Renal cortical epithelial cell (primary cell): ENCODE measurements around the gene PACSIN1. TPM values are rescaled to one million over a fixed set of nuclear protein-coding genes. Genes with fewer than 3 reads are reported as not detected.

Experiments used
- DNase-seq: peaks from one replicate; pipeline ENCODE4 v3.0.0-alpha.2; 2011; ENCODE audit warnings: low read depth
- total RNA-seq: library from RNA; depleted of rRNA; stranded (reverse); fragments of >200 nt; gene quantifications from 2 replicates; pipeline ENCODE4 v1.2.3, GENCODE V29; 2014

The PACSIN1 gene
- total RNA-seq, 1 donor from 2014 or later: under 0.01 TPM

- no peak for DNase-seq
These were observed 79.0 kb downstream of the PACSIN1 start for GRCh38 chr6:34544776-34545471.

- DNase-seq: peak; percentile 49
These were observed 80.9 kb downstream of the PACSIN1 start for GRCh38 chr6:34546551-34547321.

- peak; percentile 23 for DNase-seq
These were observed 82.1 kb downstream of the PACSIN1 start for GRCh38 chr6:34547701-34548644.

- DNase-seq: no peak
These were observed 83.3 kb downstream of the PACSIN1 start for GRCh38 chr6:34549026-34549803.

GRCh38 chr6:34549804-34550202, 83.9 kb downstream of the PACSIN1 start:
- DNase-seq: no peak

GRCh38 chr6:34551720-34552119, 85.8 kb downstream of the PACSIN1 start:
- no peak for DNase-seq

- DNase-seq: no peak
These were observed 86.7 kb downstream of the PACSIN1 start for GRCh38 chr6:34552620-34553019.

- DNase-seq: no peak
These were observed 87.3 kb downstream of the PACSIN1 start for GRCh38 chr6:34553146-34553545.

- DNase-seq: no peak
These were observed 87.9 kb downstream of the PACSIN1 start for GRCh38 chr6:34553750-34554149.

- no peak for DNase-seq
These were observed 88.6 kb downstream of the PACSIN1 start for GRCh38 chr6:34554291-34555006.

- DNase-seq: no peak
These were observed 89.1 kb downstream of the PACSIN1 start for GRCh38 chr6:34555007-34555322.

GRCh38 chr6:34555328-34555727, 89.5 kb downstream of the PACSIN1 start:
- DNase-seq: no peak

- peak; percentile 9 for DNase-seq
These were observed 90.2 kb downstream of the PACSIN1 start, which contains the start of gene SPDEF for GRCh38 chr6:34556031-34556471. SPDEF (minus strand) TSS chr6:34556329; CDS start chr6:34544455, 11,874 bp downstream.

GRCh38 chr6:34556493-34556892, 90.6 kb downstream of the PACSIN1 start:
- no peak for DNase-seq

- no peak for DNase-seq
These were observed 91.4 kb downstream of the PACSIN1 start for GRCh38 chr6:34557228-34557627.

- DNase-seq: no peak
These were observed 92.4 kb downstream of the PACSIN1 start for GRCh38 chr6:34558172-34558714.

- no peak for DNase-seq
These were observed 93.9 kb downstream of the PACSIN1 start for GRCh38 chr6:34559651-34560365.

GRCh38 chr6:34560366-34561226, 94.7 kb downstream of the PACSIN1 start:
- no peak for DNase-seq

GRCh38 chr6:34561227-34561530, 95.3 kb downstream of the PACSIN1 start:
- DNase-seq: no peak
